Keratinocyte (primary cell): Measurements from ENCODE around the gene DEXI. TPM values are rescaled to one million over a fixed set of nuclear protein-coding genes. Genes with fewer than 3 reads are reported as not detected.

Source experiments
- DNase-seq: peaks from one replicate; pipeline ENCODE4 v3.0.0-alpha.2; 2011; ENCODE audit warnings: low read depth, missing footprints, low spot score
- FAIRE-seq: peaks from 2 replicates; lab custom pipeline; 2011; peaks lifted over from hg19 to GRCh38; lab: Jason Lieb, UNC
- H2AFZ ChIP-seq: 2 replicates; pipeline ENCODE4 v1.6.0; 2012; ENCODE audit warnings: low read length, control low read depth, inconsistent platforms; ENCODE audit not compliant: control insufficient read depth
- H3K27ac ChIP-seq: 2 replicates; pipeline ENCODE4 v1.5.1; 2011; ENCODE audit warnings: low read length; ENCODE audit not compliant: control insufficient read depth, insufficient read depth
- H3K27me3 ChIP-seq: 3 replicates; pipeline ENCODE4 v1.6.0; 2011; ENCODE audit warnings: low read length; ENCODE audit not compliant: control insufficient read depth, insufficient read depth; ENCODE audit errors: extremely low read depth
- H3K36me3 ChIP-seq, 2 experiments: 2 replicates in 1 of 2; 3 replicates in 1 of 2; pipeline ENCODE4 v1.5.1; 2011; ENCODE audit warnings: low read length in 2 of 2, mild to moderate bottlenecking in 1 of 2; ENCODE audit not compliant: control insufficient read depth in 2 of 2, insufficient read depth in 2 of 2; ENCODE audit errors: extremely low read depth in 1 of 2
- H3K4me1 ChIP-seq: 3 replicates; pipeline ENCODE4 v1.5.1; 2011; ENCODE audit warnings: low read length; ENCODE audit not compliant: control insufficient read depth, insufficient read depth; ENCODE audit errors: extremely low read depth
- H3K4me2 ChIP-seq: 3 replicates; pipeline ENCODE4 v1.6.0; 2011; ENCODE audit warnings: low read depth, low read length; ENCODE audit not compliant: control insufficient read depth, insufficient read depth; ENCODE audit errors: extremely low read depth
- H3K4me3 ChIP-seq, 3 experiments: fragments of 200-600 bp in 1 of 3; sonication (generic) in 1 of 3; 2 replicates in 2 of 3; 3 replicates in 1 of 3; pipeline ENCODE4 v1.5.1; 2011 to 2016; ENCODE audit warnings: low read length in 3 of 3, mild to moderate bottlenecking in 3 of 3, control low read depth in 2 of 3, inconsistent platforms in 1 of 3, low read depth in 1 of 3, mixed read lengths in 1 of 3, mixed run types in 1 of 3, moderate library complexity in 1 of 3; ENCODE audit not compliant: control insufficient read depth in 2 of 3, insufficient read depth in 2 of 3; ENCODE audit errors: extremely low read depth in 1 of 3
- H3K79me2 ChIP-seq: 2 replicates; pipeline ENCODE4 v1.6.0; 2012; ENCODE audit warnings: low read length; ENCODE audit not compliant: control insufficient read depth, insufficient read depth
- H3K9ac ChIP-seq: 3 replicates; pipeline ENCODE4 v1.6.0; 2011; ENCODE audit warnings: low read length; ENCODE audit not compliant: control insufficient read depth, insufficient read depth; ENCODE audit errors: extremely low read depth
- H3K9me1 ChIP-seq: 3 replicates; pipeline ENCODE4 v1.6.0; 2011; ENCODE audit warnings: low read length; ENCODE audit not compliant: control insufficient read depth, insufficient read depth; ENCODE audit errors: extremely low read depth
- H3K9me3 ChIP-seq: 2 replicates; pipeline ENCODE4 v1.5.1; 2012; ENCODE audit warnings: low read depth, low read length; ENCODE audit not compliant: control insufficient read depth
- H4K20me1 ChIP-seq: 3 replicates; pipeline ENCODE4 v1.6.0; 2011; ENCODE audit warnings: low read length; ENCODE audit not compliant: control insufficient read depth, insufficient read depth; ENCODE audit errors: extremely low read depth
- EZH2 ChIP-seq: IDR thresholded peaks from one replicate; pipeline ENCODE4 v1.6.1; 2012; ENCODE audit warnings: inconsistent platforms, mild to moderate bottlenecking, low read length, moderate library complexity
- dilution Hi-C: fragments of 300-500 bp; cut with MboI; formaldehyde crosslinking; loops from one replicate; pipeline ENCODE4 v1.7.0; 2020; ENCODE audit warnings: low sequenced_read_pairs; ENCODE audit not compliant: extremely low pct_ligation_motif_present
- polyA plus RNA-seq, 5 experiments: library from polyadenylated mRNA; depleted of rRNA in 3 of 5; stranded (reverse) in 3 of 5; stranded (forward) in 1 of 5; unstranded in 1 of 5; fragments of >200 nt; gene quantifications; 1 replicate in 1 of 5; 2 replicates in 3 of 5; 3 replicates in 1 of 5; pipeline versions ENCODE4 v1.2.1 to v1.2.3, GENCODE V29; 2011 to 2012; ENCODE audit warnings: missing spikeins in 2 of 5, low read depth in 1 of 5, low replicate concordance in 1 of 5
- TF ChIP-seq, protein P1 (sequence below), 3 experiments: IDR thresholded peaks in 1 of 3; conservative IDR thresholded peaks in 1 of 3; optimal IDR thresholded peaks in 1 of 3; 2 replicates in 2 of 3; 3 replicates in 1 of 3; pipeline versions ENCODE3 to v1.5.1; 2011; ENCODE audit warnings: low read length in 3 of 3, mild to moderate bottlenecking in 3 of 3, moderate library complexity in 2 of 3, control low read depth in 1 of 3, inconsistent platforms in 1 of 3; ENCODE audit not compliant: insufficient read depth in 2 of 3; ENCODE audit errors: extremely low read depth in 1 of 3

DEXI gene
- polyA plus RNA-seq, 1 donor (not counting 4 experiments of a cell fraction or from before 2014, with no cell fraction given): 25.9 TPM

DNA sequence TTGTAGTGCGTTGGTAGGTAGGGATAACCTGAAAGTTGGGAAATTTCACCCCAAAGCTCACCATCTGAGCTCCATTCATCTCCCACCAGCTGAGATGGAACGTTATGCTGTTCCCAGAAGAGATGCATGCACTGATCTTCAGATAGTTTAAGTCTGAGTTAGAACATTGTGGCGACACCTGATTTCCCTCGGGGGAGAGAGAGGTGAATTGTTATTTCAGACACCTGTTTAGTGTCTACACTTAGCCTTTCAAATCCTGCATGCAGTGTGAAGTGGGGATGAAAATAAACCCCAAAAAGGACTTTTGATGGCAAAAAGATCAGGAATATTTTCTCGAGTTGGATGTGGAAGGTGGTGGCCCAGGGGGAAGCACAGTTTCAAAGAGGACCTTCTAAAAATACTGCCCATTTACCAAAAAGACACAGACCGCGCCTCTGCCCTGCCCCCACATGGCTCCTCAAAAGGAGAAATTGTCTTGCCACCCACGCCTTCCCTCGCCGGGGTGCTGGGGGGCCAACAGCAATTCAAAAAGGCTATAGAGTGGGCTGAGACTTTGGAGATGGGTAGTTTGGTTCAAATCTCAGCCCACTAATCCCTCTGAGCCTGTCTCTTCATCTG lies 53.8 kb downstream of the DEXI start:
- no peak for DNase-seq
- H3K9me3 ChIP-seq: no peaks in the 10 kb centered on the region
- FAIRE-seq: no peak
- H4K20me1 ChIP-seq: no peaks in the 10 kb centered on the region
- no peak overlapping the region for H2AFZ ChIP-seq
- TF ChIP-seq, protein P1, sequence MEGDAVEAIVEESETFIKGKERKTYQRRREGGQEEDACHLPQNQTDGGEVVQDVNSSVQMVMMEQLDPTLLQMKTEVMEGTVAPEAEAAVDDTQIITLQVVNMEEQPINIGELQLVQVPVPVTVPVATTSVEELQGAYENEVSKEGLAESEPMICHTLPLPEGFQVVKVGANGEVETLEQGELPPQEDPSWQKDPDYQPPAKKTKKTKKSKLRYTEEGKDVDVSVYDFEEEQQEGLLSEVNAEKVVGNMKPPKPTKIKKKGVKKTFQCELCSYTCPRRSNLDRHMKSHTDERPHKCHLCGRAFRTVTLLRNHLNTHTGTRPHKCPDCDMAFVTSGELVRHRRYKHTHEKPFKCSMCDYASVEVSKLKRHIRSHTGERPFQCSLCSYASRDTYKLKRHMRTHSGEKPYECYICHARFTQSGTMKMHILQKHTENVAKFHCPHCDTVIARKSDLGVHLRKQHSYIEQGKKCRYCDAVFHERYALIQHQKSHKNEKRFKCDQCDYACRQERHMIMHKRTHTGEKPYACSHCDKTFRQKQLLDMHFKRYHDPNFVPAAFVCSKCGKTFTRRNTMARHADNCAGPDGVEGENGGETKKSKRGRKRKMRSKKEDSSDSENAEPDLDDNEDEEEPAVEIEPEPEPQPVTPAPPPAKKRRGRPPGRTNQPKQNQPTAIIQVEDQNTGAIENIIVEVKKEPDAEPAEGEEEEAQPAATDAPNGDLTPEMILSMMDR (optimal IDR thresholded peaks at IDR 0.05 in 1 of 3, IDR thresholded peaks at IDR 0.05 in 1 of 3, conservative IDR thresholded peaks at IDR 0.05 in 1 of 3; ENCODE audit: extremely low read depth in 1 of 3, insufficient read depth in 2 of 3, low read length in 3 of 3): no peak
- TF ChIP-seq EZH2: no peak
- no peak overlapping the region for H3K27ac ChIP-seq
- dilution Hi-C loops: no loop called here
- H3K4me3 ChIP-seq: no peak overlapping the region
- H3K4me2 ChIP-seq: no peak overlapping the region
- no peaks in the 10 kb centered on the region for H3K79me2 ChIP-seq
- H3K27me3 ChIP-seq: no peaks in the 10 kb centered on the region
- H3K9ac ChIP-seq: no peak overlapping the region
- no peaks in the 10 kb centered on the region for H3K36me3 ChIP-seq
- no peaks in the 10 kb centered on the region for H3K9me1 ChIP-seq
- peaks cover 3% of the 10 kb centered on the region for H3K4me1 ChIP-seq

GRCh38 chr16:10885246-10885645 lies 57.0 kb downstream of the DEXI start:
- Histone ChIP-seq H3K9me1 (no peaks in the 10 kb centered on the region), H3K79me2 (no peaks in the 10 kb centered on the region), H3K4me3 (no peak overlapping the region), H3K4me2 (no peak overlapping the region), H3K27me3 (peaks cover 6% of the 10 kb centered on the region), H3K4me1 (peaks cover 3% of the 10 kb centered on the region), H3K9me3 (no peaks in the 10 kb centered on the region), H3K27ac (no peak overlapping the region), H4K20me1 (no peaks in the 10 kb centered on the region), H3K36me3 (no peaks in the 10 kb centered on the region), H3K9ac (no peak overlapping the region), H2AFZ (no peak overlapping the region)
- dilution Hi-C loops: no loop called here
- TF ChIP-seq, protein P1 (optimal IDR thresholded peaks at IDR 0.05 in 1 of 3, IDR thresholded peaks at IDR 0.05 in 1 of 3, conservative IDR thresholded peaks at IDR 0.05 in 1 of 3; ENCODE audit: extremely low read depth in 1 of 3, insufficient read depth in 2 of 3, low read length in 3 of 3): no peak
- no peak for TF ChIP-seq EZH2
- no peak for FAIRE-seq
- DNase-seq: no peak
